Mesothelial cell of epicardium (in vitro differentiated cells): Measurements from ENCODE around the gene NAXD. TPM values are rescaled to one million over a fixed set of nuclear protein-coding genes. Genes with fewer than 3 reads are reported as not detected.
"Not testable (repeated sequence)": the region's sequence is repeated elsewhere in the genome, so short reads cannot be mapped to it uniquely, and the experiment has no call there.

ENCODE experiments used
- DNase-seq, 2 experiments: peaks; one replicate each; pipeline ENCODE4 v3.0.0; 2021; ENCODE audit warnings: low spot score in 2 of 2; ENCODE audit not compliant: unreplicated experiment in 2 of 2
- H3K27ac Mint-ChIP-seq: 2 replicates; pipeline ENCODE4 v1.8.0; 2021; ENCODE audit warnings: mixed read lengths
- H3K27me3 Mint-ChIP-seq: 2 replicates; pipeline ENCODE4 v1.8.0; 2021; ENCODE audit warnings: low read depth, mixed read lengths
- H3K36me3 Mint-ChIP-seq: 2 replicates; pipeline ENCODE4 v1.8.0; 2021; ENCODE audit warnings: mixed read lengths
- H3K4me1 Mint-ChIP-seq: 2 replicates; pipeline ENCODE4 v1.8.0; 2021; ENCODE audit warnings: mixed read lengths
- H3K4me3 Mint-ChIP-seq: 2 replicates; pipeline ENCODE4 v1.8.0; 2021; ENCODE audit warnings: mild to moderate bottlenecking, moderate library complexity, mixed read lengths
- H3K9me3 Mint-ChIP-seq: 2 replicates; pipeline ENCODE4 v1.8.0; 2021; ENCODE audit warnings: mixed read lengths
- total RNA-seq: library from RNA; stranded (reverse); gene quantifications from 3 replicates; pipeline ENCODE4 v1.2.1, GENCODE V29; 2021
- TF ChIP-seq, protein P1 (sequence below): fragments of 200-600 bp; sonication (generic); IDR thresholded peaks from one replicate; pipeline ENCODE4 v1.5.0; 2021; ENCODE audit warnings: antibody characterized with exemption; ENCODE audit not compliant: unreplicated experiment

NAXD gene
- total RNA-seq, 1 donor from 2014 or later: 40.8 TPM

DNA sequence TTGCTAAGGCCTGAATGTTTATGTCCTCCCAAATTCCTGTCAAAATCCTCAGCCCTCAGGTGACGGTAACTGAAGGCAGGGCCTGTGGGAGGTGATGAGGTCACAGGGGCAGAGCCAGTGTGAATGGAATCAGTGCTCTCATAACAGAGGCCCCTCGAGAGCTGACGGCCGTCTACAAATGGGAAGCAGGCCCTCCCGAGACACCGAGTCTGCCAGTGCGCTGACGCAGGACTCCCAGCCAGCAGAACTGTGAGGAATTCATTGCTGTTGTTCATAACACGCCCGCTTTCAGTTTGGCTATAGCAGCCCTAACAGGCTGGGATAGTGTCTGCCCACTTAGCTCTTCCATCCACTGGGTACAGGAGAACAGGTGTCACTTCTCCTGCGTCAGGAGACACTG lies 49.3 kb downstream of the NAXD start:
- Mint-ChIP-seq H3K27ac (no peak overlapping the region), H3K27me3 (no peaks in the 10 kb centered on the region), H3K36me3 (peaks cover 84% of the 10 kb centered on the region), H3K9me3 (peaks cover 21% of the 10 kb centered on the region), H3K4me3 (no peak overlapping the region), H3K4me1 (no peaks in the 10 kb centered on the region)
- TF ChIP-seq, protein P1, sequence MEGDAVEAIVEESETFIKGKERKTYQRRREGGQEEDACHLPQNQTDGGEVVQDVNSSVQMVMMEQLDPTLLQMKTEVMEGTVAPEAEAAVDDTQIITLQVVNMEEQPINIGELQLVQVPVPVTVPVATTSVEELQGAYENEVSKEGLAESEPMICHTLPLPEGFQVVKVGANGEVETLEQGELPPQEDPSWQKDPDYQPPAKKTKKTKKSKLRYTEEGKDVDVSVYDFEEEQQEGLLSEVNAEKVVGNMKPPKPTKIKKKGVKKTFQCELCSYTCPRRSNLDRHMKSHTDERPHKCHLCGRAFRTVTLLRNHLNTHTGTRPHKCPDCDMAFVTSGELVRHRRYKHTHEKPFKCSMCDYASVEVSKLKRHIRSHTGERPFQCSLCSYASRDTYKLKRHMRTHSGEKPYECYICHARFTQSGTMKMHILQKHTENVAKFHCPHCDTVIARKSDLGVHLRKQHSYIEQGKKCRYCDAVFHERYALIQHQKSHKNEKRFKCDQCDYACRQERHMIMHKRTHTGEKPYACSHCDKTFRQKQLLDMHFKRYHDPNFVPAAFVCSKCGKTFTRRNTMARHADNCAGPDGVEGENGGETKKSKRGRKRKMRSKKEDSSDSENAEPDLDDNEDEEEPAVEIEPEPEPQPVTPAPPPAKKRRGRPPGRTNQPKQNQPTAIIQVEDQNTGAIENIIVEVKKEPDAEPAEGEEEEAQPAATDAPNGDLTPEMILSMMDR: no peak
- no peak for DNase-seq

DNA sequence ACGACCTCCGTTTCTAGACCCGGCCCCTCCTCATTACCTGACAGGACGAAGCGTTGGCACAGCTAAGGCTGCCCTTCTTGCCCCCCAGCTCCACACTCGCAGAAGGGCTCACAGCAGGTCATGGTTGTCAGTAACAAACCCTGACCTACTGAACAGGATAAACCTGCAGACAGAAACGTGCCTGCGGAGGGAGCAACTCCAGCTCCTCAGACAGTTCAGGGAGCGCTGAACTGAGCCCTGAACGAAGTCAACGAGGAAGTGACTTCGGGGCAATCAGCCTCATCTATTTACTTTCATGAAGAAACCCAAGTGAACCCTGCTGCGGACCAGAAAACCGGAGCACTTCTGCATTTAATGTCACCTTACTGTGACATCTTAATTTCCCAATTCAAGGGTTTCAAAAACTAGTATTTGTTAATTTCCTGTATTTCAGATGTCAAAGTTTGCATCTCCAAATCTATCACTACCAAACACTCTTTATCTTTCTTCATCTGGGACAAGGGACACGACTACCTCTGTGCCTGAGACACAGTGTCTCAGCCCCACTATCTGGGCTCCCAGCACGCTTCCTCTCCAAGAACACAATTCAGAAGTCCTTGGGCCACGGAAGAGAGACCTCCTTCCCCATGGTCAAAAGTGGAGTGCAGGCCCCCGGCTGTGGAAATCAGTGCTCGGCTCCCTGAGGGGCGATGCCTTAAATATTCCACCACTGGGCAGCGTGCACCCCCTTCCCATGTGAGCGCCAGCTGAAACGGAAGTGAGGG lies 50.3 kb downstream of the NAXD start:
- TF ChIP-seq, protein P1: no peak
- DNase-seq: peak in 1 of 2 experiments; percentile 6
- H3K9me3 Mint-ChIP-seq: peaks cover 16% of the 10 kb centered on the region
- H3K27ac Mint-ChIP-seq: no peak overlapping the region
- peaks cover 86% of the 10 kb centered on the region for H3K36me3 Mint-ChIP-seq
- H3K4me3 Mint-ChIP-seq: no peak overlapping the region
- H3K4me1 Mint-ChIP-seq: no peaks in the 10 kb centered on the region
- H3K27me3 Mint-ChIP-seq: no peaks in the 10 kb centered on the region

DNA sequence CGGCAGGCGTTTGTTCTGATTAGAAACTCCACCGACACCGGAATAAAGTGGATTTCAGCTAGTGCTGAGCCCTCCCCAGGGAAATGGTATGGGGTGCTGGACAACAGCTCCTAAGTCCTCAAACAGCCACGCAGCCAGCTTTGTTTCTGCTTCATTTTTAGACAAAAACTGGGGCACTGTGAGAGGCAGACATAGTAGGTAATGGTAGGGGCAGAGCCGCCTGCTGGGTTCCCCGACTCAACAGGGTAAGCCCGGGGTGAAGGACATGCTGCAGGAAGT lies 50.8 kb downstream of the NAXD start:
- Mint-ChIP-seq H3K27me3 (no peaks in the 10 kb centered on the region), H3K27ac (no peak overlapping the region), H3K4me3 (no peak overlapping the region), H3K4me1 (no peaks in the 10 kb centered on the region), H3K36me3 (peaks cover 87% of the 10 kb centered on the region), H3K9me3 (peaks cover 18% of the 10 kb centered on the region)
- peak in 1 of 2 experiments; percentile 11 for DNase-seq
- TF ChIP-seq, protein P1: no peak

DNA sequence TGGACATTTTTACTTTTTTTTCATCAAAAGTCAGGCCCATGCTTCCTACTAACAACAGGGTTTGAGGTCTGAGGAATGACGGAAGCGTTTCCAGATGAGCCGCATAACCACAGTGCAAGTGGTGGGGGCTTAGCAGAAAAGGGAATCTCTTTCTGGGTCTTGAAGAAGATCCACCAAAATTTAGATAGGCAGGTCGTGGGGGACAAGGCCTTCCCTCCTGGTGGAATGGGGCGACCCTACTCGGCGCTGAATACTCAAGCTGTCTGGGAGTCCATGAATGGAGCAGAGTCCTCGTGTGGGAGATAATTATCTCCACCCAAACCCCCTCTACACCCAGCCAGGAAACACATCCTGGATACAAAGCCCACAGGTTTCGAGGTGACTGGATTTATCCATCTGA lies 53.7 kb downstream of the NAXD start:
- DNase-seq: no peak
- TF ChIP-seq, protein P1: no peak
- Mint-ChIP-seq H3K27ac (no peak overlapping the region), H3K4me3 (no peak overlapping the region), H3K27me3 (no peaks in the 10 kb centered on the region), H3K4me1 (no peaks in the 10 kb centered on the region), H3K36me3 (peaks cover 86% of the 10 kb centered on the region), H3K9me3 (peaks cover 20% of the 10 kb centered on the region)

DNA sequence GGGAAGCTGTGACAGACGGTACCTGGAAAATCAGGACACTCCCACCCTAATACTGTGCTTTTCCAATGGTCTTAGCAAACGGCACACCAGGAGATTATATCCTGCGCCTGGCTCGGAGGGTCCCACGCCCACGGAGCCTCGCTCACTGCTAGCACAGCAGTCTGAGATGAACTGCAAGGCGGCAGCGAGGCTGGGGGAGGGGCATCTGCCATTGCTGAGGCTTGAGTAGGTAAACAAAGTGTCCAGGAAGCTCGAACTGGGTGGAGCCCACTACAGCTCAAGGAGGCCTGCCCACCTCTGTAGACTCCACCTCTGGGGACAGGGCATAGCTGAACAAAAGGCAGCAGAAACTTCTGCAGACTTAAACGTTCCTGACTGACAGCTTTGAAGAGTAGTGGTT lies 54.5 kb downstream of the NAXD start:
- not testable (repeated sequence) for H3K4me3 Mint-ChIP-seq, H3K27ac Mint-ChIP-seq, H3K4me1 Mint-ChIP-seq, H3K27me3 Mint-ChIP-seq, DNase-seq
- Mint-ChIP-seq H3K36me3 (peaks cover 87% of the 10 kb centered on the region), H3K9me3 (peaks cover 20% of the 10 kb centered on the region)

DNA sequence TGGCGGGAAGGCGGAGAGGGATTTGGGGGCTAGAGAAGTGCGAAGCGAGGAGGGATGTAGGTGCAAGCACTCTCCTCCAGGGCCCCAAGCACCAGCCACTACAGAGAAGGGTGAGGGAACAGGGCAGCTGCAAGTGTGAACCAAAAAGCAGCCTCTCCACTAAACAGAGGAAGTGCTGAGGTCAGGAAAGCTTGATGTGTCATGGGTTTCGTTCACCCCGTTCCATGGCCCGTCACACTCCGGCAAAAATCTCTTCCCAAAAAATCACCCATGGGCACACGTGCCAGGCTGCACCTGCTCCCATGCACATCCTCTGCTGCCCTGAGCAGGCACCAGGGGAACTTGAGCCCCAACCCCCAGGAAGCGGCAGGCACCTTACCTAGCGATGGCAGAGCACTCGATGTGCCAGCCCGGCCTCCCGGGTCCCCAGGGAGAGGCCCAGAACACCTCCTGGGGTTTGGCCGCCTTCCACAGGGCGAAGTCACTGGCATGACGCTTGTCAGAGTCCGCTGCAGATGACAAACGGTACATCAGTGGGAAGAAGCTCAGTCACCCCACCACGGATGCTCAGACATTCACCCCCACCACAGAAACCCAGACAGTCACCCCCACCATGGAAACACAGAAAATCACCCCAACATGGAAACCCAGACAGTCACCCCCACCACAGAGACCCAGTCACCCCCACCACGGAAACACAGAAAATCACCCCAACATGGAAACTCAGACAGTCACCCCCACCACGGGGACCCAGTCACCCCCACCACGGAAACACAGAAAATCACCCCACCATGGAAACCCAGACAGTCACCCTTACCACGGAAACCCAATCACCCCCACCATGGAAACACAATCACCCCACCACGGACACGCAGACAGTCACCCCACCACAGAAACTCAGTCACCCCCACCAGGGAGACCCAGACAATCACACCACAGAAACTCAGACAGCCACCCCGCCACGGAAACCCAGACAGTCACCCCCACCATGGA lies 61.5 kb downstream of the NAXD start:
- no peak overlapping the region for H3K27ac Mint-ChIP-seq
- peaks cover 70% of the 10 kb centered on the region for H3K36me3 Mint-ChIP-seq
- H3K4me3 Mint-ChIP-seq: no peak overlapping the region
- TF ChIP-seq, protein P1: no peak
- no peak for DNase-seq
- H3K27me3 Mint-ChIP-seq: no peaks in the 10 kb centered on the region
- peaks cover 10% of the 10 kb centered on the region for H3K9me3 Mint-ChIP-seq
- H3K4me1 Mint-ChIP-seq: no peaks in the 10 kb centered on the region
